ENCODE data around the gene DNM2.
A peak's percentile ranks its signal among the peaks of the same experiment; 100 is the strongest.

Gene DNM2

GRCh38 chr19:10690341-10690781 is 27.5 kb upstream of the DNM2 start:
- DNase-seq (ENCODE audit: low spot score) = no peak
- FAIRE-seq = no peak

DNA sequence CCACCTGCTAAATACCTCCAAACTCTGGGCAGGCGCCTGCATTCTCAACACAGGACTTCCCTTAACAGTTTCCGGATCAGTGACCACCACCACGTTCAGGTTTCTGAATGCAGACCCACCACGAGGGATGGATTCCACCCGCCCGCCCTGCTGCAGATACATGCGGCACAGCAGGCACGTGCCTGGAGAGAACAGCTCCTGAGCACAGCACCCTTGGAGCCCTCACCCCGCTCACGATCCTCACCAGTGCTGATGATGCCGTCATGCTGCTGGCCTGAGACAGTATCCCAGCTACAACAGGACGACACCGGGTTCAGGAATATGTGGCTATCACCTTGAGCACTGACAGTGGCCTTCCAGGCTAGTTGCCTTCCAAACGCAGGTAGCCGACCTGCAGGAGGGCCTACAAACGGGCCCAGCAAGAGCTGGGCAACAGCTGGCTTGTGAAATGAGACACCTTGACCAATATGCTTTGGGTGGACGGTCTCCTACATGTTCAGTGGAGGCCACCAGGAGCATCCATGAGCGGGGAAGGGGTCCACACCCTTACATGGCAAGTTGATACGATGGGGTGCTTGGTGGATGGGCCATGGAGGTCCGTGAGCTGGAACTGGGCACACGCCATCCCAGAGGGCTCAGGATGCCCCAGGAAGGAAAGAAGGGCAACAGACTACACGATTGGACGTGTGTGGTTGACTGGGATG is 26.5 kb upstream of the DNM2 start:
- no peak for FAIRE-seq
- DNase-seq (ENCODE audit: low spot score) = no peak

DNA sequence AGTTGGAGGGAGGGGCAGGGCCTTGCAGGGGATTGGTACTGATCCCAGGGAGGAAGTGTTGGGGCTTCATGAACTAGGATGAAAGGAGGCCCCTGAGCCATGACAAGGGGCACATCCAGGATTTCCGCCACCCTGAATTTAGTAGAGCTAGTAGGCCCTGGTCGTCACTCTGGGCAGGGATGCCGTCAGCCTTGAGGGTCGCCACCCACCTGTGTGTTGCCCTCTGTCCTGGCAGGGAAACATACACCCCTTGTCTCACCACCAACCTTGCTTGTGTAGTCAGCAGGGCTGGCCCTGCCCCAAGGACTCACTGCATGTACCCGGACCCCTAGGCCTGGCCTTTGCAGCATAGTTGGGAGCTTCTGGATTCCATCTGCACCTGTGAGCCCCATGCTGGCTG is 26.0 kb upstream of the DNM2 start:
- FAIRE-seq = no peak
- DNase-seq (ENCODE audit: low spot score) = no peak

DNA sequence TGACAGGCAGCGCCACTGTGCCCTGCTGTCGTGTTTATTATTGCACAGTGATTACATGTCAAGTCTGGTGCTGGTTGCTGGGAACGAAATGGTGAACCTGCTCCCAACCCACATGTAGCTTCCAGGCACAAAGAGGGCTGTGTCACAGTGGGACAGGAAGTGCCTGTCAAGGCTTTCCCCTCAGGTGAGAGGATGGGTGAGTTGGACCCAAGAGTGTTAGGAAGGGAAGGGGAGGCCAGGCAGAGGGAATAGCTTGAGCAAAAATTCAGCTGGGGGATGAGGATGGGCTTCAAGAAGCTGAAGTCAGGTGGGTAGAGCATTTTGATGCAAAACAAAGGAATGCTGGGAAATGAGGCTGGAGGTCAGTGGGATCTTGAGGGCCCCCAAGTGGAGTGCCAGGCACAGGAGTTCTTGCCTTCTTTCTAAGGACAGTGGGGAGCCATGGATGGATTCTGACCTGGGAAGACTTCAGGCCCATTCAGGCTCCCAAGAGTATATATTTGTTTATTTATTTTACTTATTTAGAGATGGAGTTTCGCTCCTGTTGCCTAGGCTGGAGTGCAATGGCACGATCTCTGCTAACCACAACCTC is 25.1 kb upstream of the DNM2 start:
- FAIRE-seq (no peak), DNase-seq (ENCODE audit: low spot score) (no peak)

- DNase-seq (ENCODE audit: low spot score) (no peak), FAIRE-seq (no peak)
These were observed 23.1 kb upstream of the DNM2 start for GRCh38 chr19:10694706-10695307.

GRCh38 chr19:10695401-10696398 is 22.2 kb upstream of the DNM2 start:
- DNase-seq (ENCODE audit: low spot score) (no peak), FAIRE-seq (no peak)

DNA sequence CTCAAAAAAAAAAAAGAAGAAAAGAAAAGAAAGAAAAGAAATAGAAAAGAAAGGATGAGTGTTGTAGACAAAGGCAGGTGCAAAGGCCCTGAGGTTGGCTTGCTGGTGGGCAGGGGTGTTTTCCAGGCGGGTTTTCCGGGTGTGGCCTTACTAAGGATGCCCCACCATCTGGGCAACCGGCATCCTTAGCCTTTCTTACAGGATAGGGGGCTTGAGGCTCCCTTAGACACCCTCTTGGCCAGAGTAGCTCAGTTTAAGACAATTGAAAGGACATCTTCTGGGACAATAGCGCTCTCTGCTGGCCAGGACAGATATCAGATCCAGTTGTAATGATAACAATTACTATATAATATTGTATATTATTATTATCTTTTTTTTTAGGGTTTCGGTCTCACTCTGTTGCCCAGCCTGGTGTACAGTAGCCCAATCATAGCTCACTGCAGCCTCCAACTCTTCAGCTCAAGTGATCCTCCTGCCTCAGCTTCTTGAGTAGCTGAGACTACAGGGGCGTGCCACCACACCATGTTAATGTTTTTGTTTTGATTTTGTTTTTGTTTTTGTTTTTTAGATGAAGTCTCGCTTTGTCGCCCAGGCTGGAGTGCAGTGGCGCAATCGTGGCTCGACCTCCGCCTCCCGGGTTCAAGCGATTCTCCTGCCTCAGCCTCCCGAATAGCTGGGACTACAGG is 18.1 kb upstream of the DNM2 start:
- no peak for FAIRE-seq

DNA sequence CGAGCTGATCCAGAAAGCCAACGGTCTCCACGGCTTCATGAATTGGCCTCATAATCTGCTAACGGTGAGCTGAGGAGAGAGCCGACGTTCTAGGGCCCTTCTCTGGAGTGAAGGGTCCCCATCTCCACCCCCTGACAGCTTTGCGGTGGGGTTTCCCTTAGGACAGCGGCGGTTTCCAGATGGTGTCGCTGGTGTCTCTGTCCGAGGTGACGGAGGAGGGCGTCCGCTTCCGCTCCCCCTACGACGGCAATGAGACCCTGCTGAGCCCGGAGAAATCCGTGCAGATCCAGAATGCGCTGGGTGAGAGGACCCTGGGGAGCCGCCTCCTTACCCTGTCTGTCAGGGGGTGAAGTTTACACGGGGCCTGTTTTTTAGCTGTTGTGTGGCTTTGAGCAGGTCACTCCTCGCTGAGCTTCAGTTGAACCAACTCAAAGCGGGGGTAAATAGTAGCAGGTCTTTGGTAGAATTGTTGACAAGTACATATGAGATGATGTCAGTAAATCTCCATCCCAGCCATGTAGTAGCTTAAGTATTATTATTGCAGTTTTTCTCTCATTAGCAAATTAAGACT is 15.8 kb upstream of the DNM2 start:
- DNase-seq (ENCODE audit: low spot score) (no peak), FAIRE-seq (no peak)

More for the DNA sequence above, 18.1 kb upstream of the DNM2 start:
- DNase-seq (ENCODE audit: low spot score) = peak; percentile 40

- no peak for FAIRE-seq
- no peak for DNase-seq (ENCODE audit: low spot score)
These were observed 10.9 kb upstream of the DNM2 start for GRCh38 chr19:10706990-10707389.

DNA sequence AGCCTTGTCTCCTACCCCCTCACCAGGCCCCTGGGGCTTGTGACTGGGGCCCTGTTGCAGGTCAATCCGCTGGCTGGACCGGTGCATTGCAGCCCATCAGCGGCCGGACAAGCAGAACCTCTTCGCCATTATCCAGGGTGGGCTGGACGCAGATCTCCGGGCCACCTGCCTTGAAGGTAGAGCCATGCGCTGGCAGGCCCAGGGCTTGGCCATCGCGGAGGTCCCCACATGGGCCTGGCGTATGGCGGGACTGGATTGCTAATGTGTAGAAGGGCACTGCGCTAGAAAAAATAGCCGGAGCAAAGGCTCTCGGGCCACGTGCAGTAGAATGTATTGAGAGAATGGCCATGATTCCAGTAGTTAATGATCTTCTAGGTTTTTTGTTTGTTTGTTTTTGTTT is 10.4 kb upstream of the DNM2 start:
- no peak for DNase-seq (ENCODE audit: low spot score)
- FAIRE-seq = no peak

DNA sequence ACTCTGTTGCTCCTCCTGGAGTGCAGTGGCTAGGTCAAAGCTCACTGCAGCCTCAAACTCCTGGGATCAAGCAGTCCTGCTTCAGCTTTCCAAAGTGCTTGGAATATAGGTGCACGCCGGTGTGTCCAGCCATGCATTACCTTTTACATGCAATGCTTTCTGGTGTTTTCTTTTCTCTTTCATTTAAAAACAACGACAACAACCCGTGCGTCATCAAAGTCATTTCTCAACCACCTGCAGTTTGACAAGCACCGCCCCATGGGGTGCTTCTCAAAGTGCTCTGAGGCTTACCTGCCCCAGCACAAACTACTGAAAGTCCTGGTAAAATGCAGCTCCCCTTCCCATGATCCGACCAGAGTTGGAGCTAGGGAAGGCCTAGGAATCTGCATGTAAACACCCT is 9.6 kb upstream of the DNM2 start:
- no peak for DNase-seq (ENCODE audit: low spot score)
- no peak for FAIRE-seq

DNA sequence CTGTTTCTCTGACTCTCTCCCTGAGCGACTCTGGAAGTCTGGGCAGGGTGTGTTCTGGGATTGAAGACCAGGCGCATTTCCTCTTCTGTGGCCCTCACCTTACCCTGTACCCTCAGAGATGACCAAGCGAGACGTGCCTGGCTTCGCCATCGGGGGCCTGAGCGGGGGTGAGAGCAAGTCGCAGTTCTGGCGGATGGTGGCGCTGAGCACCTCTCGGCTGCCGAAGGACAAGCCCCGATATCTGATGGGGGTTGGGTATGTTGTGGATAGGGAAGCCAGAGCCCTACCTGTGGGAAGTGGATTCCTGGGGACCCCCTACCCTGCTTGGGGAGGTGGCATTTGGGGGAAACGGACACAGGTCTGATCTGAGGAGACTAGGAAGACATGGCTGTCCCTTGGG is 5.8 kb upstream of the DNM2 start:
- FAIRE-seq = no peak

GRCh38 chr19:10712754-10713153 is 5.1 kb upstream of the DNM2 start:
- FAIRE-seq (no peak), DNase-seq (ENCODE audit: low spot score) (no peak)

More for the DNA sequence above, 5.8 kb upstream of the DNM2 start:
- DNase-seq (ENCODE audit: low spot score) = no peak

DNA sequence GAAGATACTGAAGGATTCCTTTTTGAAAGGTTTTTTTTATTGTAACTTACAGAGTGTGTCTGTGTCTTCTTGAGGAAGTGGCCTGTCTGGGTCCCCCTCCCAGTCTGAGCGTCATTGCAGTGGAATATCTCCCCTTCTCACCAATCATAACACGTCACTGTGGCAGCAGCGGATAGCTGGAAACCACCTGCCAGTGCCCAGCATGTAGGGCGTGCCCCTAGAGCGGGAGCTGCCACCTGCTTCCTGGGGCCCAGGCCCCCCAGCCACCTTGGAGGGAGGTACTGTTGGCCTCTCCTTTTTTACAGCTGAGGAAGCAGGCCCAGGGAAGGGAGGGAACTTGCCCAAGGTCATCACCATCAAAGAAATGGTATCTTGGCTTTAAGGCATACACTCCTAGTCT is 4.6 kb upstream of the DNM2 start:
- DNase-seq (ENCODE audit: low spot score) = no peak
- no peak for FAIRE-seq

DNA sequence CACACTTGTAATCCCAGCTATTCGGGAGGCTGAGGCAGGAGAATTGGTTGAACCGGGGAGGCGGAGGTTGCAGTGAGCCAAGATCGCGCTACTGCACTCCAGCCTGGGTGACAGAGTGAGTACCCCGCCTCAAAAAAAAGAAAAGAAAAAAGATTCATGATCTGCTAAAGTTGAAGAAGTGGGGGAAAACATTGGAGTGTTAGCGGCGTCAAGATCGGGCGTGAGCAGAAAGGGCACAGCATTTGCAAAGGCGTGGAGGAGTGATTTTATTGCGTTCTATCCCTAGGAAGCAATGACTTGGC is 874 bp upstream of the DNM2 start:
- FAIRE-seq (no peak), DNase-seq (ENCODE audit: low spot score) (no peak)

GRCh38 chr19:10718205-10719196 is 622 bp downstream of the DNM2 start:
- DNase-seq (ENCODE audit: low spot score) (peak; percentile 37), FAIRE-seq (no peak)

DNA sequence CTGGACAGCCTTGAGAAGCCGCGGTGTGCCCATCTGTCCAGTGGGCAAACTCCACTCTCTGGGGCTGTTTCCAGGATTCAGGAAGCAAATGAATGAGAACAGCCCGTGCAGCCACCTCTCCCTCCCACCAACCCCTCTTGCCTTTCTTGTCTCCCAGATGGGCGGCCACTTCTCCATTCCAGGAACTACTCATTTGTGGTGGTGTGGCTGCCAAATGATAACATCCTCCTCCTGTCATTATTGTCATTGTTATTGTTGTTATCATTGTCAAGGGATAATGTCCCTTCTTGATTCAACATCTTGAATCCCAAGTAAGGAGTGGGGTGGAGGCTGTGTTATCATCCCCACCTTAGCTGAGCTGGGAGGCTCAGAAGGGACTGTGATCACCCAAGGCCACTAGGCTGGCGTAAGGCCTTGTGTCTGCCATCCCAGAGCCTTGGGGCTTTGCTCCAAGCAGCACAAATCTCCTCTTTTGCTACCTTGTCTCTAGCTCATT is 1.6 kb downstream of the DNM2 start:
- DNase-seq (ENCODE audit: low spot score) = no peak
- FAIRE-seq = no peak

- FAIRE-seq = no peak
- DNase-seq (ENCODE audit: low spot score) = no peak
These were observed 2.8 kb downstream of the DNM2 start for GRCh38 chr19:10720607-10721125.

DNA sequence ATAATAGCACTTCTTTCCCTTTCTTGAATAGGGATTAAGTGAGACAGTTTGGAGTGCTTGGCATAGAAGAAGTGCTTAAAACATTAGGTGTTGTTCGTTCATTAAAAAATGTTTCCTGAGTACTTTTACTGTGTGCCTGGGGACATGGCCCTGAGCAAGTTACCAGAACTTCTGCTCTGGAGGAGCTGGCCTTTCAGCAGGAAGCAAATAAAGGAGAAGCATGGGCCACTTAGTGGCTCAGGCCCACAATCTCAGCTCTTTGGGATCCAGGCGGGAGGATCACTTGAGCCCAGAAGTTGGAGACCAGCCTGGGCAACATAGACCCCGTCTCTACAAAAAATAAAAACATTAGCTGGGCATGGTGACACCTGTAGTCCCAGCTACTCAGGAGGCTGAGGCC is 5.7 kb downstream of the DNM2 start:
- FAIRE-seq = no peak

More for the DNA sequence above, 5.7 kb downstream of the DNM2 start:
- DNase-seq (ENCODE audit: low spot score) = no peak
